GM23338 (cell line): ENCODE results near the gene GATA1. TPM values are rescaled to one million over a fixed set of nuclear protein-coding genes. Genes with fewer than 3 reads are reported as not detected.

Source experiments
- ATAC-seq: fragments of 200-7000 bp; cut with Tn5 transposase; 3 replicates; pipeline ENCODE4 v1.9.1; 2020
- DNase-seq: peaks from one replicate; pipeline ENCODE4 v3.0.0-alpha.2; 2015; ENCODE audit warnings: low spot score
- H2AFZ ChIP-seq: fragments of 200-600 bp; sonication (generic); 2 replicates; pipeline ENCODE4 v1.8.0; 2016; ENCODE audit warnings: antibody characterized with exemption, mild to moderate bottlenecking, moderate library complexity
- H3F3A ChIP-seq: fragments of 200-600 bp; sonication (generic); replicated peaks from 2 replicates; pipeline ENCODE4 v1.8.0; 2017; ENCODE audit warnings: antibody characterized with exemption, mixed run types, low read depth
- H3K27ac ChIP-seq: fragments of 200-600 bp; sonication (generic); 2 replicates; pipeline ENCODE4 v1.6.1; 2016; ENCODE audit warnings: low read depth
- H3K27me3 ChIP-seq: fragments of 200-600 bp; sonication (generic); 2 replicates; pipeline ENCODE4 v1.8.0; 2016; ENCODE audit warnings: mild to moderate bottlenecking, mixed run types, moderate library complexity; ENCODE audit not compliant: insufficient read depth
- H3K36me3 ChIP-seq: fragments of 200-600 bp; sonication (generic); 2 replicates; pipeline ENCODE4 v1.8.0; 2016; ENCODE audit warnings: mild to moderate bottlenecking; ENCODE audit not compliant: insufficient read depth
- H3K4me1 ChIP-seq: fragments of 200-600 bp; sonication (generic); 2 replicates; pipeline ENCODE4 v1.8.0; 2016; ENCODE audit warnings: mild to moderate bottlenecking, moderate library complexity; ENCODE audit not compliant: insufficient read depth
- H3K4me2 ChIP-seq: fragments of 200-600 bp; sonication (generic); 2 replicates; pipeline ENCODE4 v1.7.1; 2017; ENCODE audit warnings: mixed run types
- H3K4me3 ChIP-seq: fragments of 200-600 bp; sonication (generic); 2 replicates; pipeline ENCODE4 v1.6.1; 2016; ENCODE audit warnings: mixed run types
- H3K79me2 ChIP-seq: fragments of 200-600 bp; sonication (generic); replicated peaks from 2 replicates; pipeline ENCODE4 v1.8.0; 2017; ENCODE audit warnings: mild to moderate bottlenecking; ENCODE audit not compliant: insufficient read depth
- H3K9me2 ChIP-seq: fragments of 200-600 bp; sonication (generic); 2 replicates; pipeline ENCODE4 v1.8.0; 2017; ENCODE audit not compliant: insufficient read depth
- H4K20me1 ChIP-seq: fragments of 200-600 bp; sonication (generic); replicated peaks from 2 replicates; pipeline ENCODE4 v1.8.0; 2017; ENCODE audit warnings: mild to moderate bottlenecking; ENCODE audit not compliant: insufficient read depth
- H3K27ac Mint-ChIP-seq: 2 replicates; pipeline ENCODE4 v1.8.0; 2020; ENCODE audit warnings: inconsistent platforms, mild to moderate bottlenecking, moderate library complexity, mixed read lengths
- H3K27me3 Mint-ChIP-seq: 3 replicates; pipeline ENCODE4 v1.8.0; 2022; ENCODE audit warnings: low read depth, mild to moderate bottlenecking, moderate library complexity, mixed read lengths, inconsistent platforms; ENCODE audit not compliant: insufficient read depth, poor library complexity
- H3K36me3 Mint-ChIP-seq: 3 replicates; pipeline ENCODE4 v1.8.0; 2021; ENCODE audit warnings: low read depth, mild to moderate bottlenecking, inconsistent platforms, moderate library complexity, mixed read lengths
- H3K4me1 Mint-ChIP-seq: 3 replicates; pipeline ENCODE4 v1.8.0; 2020; ENCODE audit warnings: mild to moderate bottlenecking, inconsistent platforms, mixed read lengths
- H3K4me3 Mint-ChIP-seq: 3 replicates; pipeline ENCODE4 v1.8.0; 2021; ENCODE audit warnings: moderate library complexity, mild to moderate bottlenecking, inconsistent platforms, mixed read lengths
- H3K9me3 Mint-ChIP-seq: 3 replicates; pipeline ENCODE4 v1.8.0; 2020; ENCODE audit warnings: moderate library complexity, mild to moderate bottlenecking, inconsistent platforms, mixed read lengths
- CREB1 ChIP-seq: fragments of 250-450 bp; sonication (Bioruptor Pico); IDR thresholded peaks from 2 replicates; pipeline ENCODE4 v1.5.0; 2020; ENCODE audit warnings: low read depth, mild to moderate bottlenecking, moderate library complexity
- EZH2 ChIP-seq: fragments of 200-600 bp; sonication (generic); IDR thresholded peaks from one replicate; pipeline ENCODE4 v1.8.0; 2017; ENCODE audit warnings: antibody characterized with exemption, mild to moderate bottlenecking, low read depth; ENCODE audit not compliant: unreplicated experiment
- EZH2phosphoT487 ChIP-seq: fragments of 200-600 bp; sonication (generic); IDR thresholded peaks from one replicate; pipeline ENCODE4 v1.8.1; 2018; ENCODE audit warnings: antibody characterized with exemption; ENCODE audit not compliant: unreplicated experiment
- JUNB ChIP-seq: IDR thresholded peaks from one replicate; pipeline ENCODE4 v1.6.1; 2016; ENCODE audit warnings: antibody characterized with exemption; ENCODE audit not compliant: unreplicated experiment
- POLR2AphosphoS5 ChIP-seq: IDR thresholded peaks from 2 replicates; pipeline ENCODE4 v1.6.1; 2016; ENCODE audit warnings: antibody characterized with exemption, low read depth
- ZNF114 ChIP-seq: fragments of 250-450 bp; sonication (Bioruptor Pico); IDR thresholded peaks from 2 replicates; pipeline ENCODE4 v1.5.0; 2020; ENCODE audit warnings: mild to moderate bottlenecking, moderate library complexity
- polyA plus RNA-seq: library from polyadenylated mRNA; unstranded; fragments of >200 nt; fragmentation: Nextera tagmentation; extraction: Ambion mirVana; gene quantifications from 2 replicates; pipeline ENCODE4 v1.2.1, GENCODE V29; 2016
- total RNA-seq: library from RNA; depleted of rRNA; stranded (reverse); fragments of >200 nt; shearing (Covaris generic); gene quantifications from 2 replicates; pipeline ENCODE4 v1.2.3, GENCODE V29; 2014
- TF ChIP-seq, protein P1 (sequence below): IDR thresholded peaks from one replicate; pipeline ENCODE4 v1.6.1; 2018; ENCODE audit warnings: antibody characterized with exemption; ENCODE audit not compliant: unreplicated experiment
- TF ChIP-seq, protein P2 (sequence below): IDR thresholded peaks from 2 replicates; pipeline ENCODE4 v1.6.1; 2016; ENCODE audit warnings: antibody characterized with exemption
- TF ChIP-seq, protein P3 (sequence below), 2 experiments: fragments of 200-600 bp in 1 of 2; sonication (generic) in 1 of 2; conservative IDR thresholded peaks; 2 replicates each; pipeline versions ENCODE4 v1.5.1 to v1.6.1; 2016 to 2017; ENCODE audit warnings: antibody characterized with exemption in 2 of 2, low read depth in 2 of 2, mild to moderate bottlenecking in 2 of 2, moderate library complexity in 1 of 2

GATA1 gene
- total and polyA plus RNA-seq, 2 experiments from 2014 or later = not detected

DNA sequence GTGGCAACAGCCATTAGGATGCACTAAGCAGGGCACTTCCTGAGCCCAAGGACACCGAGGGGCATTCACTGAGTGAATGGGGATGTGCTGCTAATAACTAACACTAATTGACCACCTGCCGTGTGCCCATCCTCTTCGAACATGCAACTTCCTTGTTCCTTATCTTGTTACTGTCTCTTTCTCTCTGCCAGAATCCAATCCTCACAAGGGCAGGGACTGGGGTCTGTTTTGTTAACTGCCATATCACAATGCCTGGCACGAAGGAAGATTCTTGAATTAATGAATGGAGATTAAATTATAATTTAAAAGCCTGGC is 41.2 kb downstream of the GATA1 start (continued):
- TF ChIP-seq, protein P1, sequence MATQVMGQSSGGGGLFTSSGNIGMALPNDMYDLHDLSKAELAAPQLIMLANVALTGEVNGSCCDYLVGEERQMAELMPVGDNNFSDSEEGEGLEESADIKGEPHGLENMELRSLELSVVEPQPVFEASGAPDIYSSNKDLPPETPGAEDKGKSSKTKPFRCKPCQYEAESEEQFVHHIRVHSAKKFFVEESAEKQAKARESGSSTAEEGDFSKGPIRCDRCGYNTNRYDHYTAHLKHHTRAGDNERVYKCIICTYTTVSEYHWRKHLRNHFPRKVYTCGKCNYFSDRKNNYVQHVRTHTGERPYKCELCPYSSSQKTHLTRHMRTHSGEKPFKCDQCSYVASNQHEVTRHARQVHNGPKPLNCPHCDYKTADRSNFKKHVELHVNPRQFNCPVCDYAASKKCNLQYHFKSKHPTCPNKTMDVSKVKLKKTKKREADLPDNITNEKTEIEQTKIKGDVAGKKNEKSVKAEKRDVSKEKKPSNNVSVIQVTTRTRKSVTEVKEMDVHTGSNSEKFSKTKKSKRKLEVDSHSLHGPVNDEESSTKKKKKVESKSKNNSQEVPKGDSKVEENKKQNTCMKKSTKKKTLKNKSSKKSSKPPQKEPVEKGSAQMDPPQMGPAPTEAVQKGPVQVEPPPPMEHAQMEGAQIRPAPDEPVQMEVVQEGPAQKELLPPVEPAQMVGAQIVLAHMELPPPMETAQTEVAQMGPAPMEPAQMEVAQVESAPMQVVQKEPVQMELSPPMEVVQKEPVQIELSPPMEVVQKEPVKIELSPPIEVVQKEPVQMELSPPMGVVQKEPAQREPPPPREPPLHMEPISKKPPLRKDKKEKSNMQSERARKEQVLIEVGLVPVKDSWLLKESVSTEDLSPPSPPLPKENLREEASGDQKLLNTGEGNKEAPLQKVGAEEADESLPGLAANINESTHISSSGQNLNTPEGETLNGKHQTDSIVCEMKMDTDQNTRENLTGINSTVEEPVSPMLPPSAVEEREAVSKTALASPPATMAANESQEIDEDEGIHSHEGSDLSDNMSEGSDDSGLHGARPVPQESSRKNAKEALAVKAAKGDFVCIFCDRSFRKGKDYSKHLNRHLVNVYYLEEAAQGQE = no peak
- TF ChIP-seq EZH2 (no peak), ZNF114 (CRISPR knock-in tag) (no peak), CREB1 (CRISPR knock-in tag) (no peak), EZH2phosphoT487 (no peak)
- TF ChIP-seq, protein P2, sequence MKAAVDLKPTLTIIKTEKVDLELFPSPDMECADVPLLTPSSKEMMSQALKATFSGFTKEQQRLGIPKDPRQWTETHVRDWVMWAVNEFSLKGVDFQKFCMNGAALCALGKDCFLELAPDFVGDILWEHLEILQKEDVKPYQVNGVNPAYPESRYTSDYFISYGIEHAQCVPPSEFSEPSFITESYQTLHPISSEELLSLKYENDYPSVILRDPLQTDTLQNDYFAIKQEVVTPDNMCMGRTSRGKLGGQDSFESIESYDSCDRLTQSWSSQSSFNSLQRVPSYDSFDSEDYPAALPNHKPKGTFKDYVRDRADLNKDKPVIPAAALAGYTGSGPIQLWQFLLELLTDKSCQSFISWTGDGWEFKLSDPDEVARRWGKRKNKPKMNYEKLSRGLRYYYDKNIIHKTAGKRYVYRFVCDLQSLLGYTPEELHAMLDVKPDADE = no peak
- TF ChIP-seq, protein P3, sequence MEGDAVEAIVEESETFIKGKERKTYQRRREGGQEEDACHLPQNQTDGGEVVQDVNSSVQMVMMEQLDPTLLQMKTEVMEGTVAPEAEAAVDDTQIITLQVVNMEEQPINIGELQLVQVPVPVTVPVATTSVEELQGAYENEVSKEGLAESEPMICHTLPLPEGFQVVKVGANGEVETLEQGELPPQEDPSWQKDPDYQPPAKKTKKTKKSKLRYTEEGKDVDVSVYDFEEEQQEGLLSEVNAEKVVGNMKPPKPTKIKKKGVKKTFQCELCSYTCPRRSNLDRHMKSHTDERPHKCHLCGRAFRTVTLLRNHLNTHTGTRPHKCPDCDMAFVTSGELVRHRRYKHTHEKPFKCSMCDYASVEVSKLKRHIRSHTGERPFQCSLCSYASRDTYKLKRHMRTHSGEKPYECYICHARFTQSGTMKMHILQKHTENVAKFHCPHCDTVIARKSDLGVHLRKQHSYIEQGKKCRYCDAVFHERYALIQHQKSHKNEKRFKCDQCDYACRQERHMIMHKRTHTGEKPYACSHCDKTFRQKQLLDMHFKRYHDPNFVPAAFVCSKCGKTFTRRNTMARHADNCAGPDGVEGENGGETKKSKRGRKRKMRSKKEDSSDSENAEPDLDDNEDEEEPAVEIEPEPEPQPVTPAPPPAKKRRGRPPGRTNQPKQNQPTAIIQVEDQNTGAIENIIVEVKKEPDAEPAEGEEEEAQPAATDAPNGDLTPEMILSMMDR (conservative IDR thresholded peaks at IDR 0.05; ENCODE audit: low read depth in 2 of 2) = no peak

DNA sequence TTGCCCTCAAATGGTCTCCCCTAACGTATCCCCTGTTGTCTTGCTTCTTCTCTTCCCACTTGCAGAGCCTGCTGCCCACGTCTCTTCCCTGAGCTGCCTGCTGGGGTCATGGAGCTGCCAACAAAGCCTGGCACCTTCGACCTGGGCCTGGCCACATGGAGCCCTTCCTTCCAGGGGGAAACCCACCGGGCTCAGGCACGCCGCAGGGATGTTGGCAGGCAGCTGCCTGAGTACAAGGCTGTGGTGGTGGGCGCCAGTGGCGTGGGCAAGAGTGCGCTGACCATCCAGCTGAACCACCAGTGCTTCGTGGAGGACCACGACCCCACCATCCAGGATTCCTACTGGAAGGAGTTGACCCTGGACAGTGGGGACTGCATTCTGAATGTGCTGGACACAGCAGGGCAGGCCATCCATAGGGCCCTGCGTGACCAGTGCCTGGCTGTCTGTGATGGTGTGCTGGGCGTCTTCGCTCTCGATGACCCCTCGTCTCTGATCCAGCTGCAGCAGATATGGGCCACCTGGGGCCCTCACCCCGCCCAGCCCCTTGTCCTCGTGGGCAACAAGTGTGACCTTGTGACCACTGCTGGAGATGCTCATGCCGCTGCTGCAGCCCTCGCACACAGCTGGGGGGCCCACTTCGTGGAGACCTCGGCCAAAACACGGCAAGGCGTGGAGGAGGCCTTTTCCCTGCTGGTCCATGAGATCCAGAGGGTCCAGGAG is 42.8 kb downstream of the GATA1 start:
- Histone ChIP-seq H3K27me3 (peaks cover 67% of the 10 kb centered on the region), H3K27ac (no peak overlapping the region), H3F3A (no peaks in the 10 kb centered on the region), H3K4me2 (no peak overlapping the region), H2AFZ (no peak overlapping the region), H3K79me2 (no peaks in the 10 kb centered on the region), H3K4me1 (no peaks in the 10 kb centered on the region), H4K20me1 (no peaks in the 10 kb centered on the region), H3K9me2 (no peaks in the 10 kb centered on the region), H3K4me3 (no peak overlapping the region), H3K36me3 (no peaks in the 10 kb centered on the region)
- Mint-ChIP-seq H3K4me3 (no peak overlapping the region), H3K27ac (no peak overlapping the region), H3K27me3 (peaks cover 47% of the 10 kb centered on the region), H3K36me3 (peaks cover 15% of the 10 kb centered on the region; the same call in 2 of the 3 replicates), H3K4me1 (peaks cover 11% of the 10 kb centered on the region), H3K9me3 (peaks cover 3% of the 10 kb centered on the region; the same call in 1 of the 3 replicates)
- ATAC-seq = no peak
- no peak for DNase-seq
- TF ChIP-seq JUNB (no peak), POLR2AphosphoS5 (no peak), EZH2phosphoT487 (no peak)
- TF ChIP-seq, protein P1 = no peak
